HG03457 (cell line): ENCODE results near the gene KAT2A.

Source experiments
- ATAC-seq: cut with Tn5 transposase; IDR thresholded peaks from one replicate; pipeline ENCODE4 v1.9.1; 2021; ENCODE audit warnings: moderate number of reproducible peaks; ENCODE audit not compliant: unreplicated experiment

Gene KAT2A

DNA sequence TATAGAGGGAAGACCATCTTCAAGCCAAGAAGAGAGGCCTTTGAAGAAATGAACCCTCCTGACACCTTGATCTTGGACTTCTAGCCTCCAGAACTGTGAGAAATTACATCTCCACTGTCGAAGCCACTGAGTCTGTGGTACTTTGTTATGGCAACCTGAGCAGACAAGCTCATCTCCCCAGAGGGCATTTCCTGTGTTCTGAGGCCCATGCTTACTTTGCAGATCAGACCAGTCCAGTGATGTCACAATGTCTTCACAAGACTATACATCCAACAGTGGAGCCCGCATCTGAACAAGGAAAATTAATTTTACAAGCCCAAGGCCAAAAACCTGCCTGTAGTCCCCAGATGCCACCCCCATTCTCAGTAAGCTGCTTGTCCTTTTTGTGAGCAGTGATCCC lies 56.0 kb downstream of the KAT2A start:
- ATAC-seq = no peak
